ENCODE results near the gene NCKAP5L.

Gene NCKAP5L

DNA sequence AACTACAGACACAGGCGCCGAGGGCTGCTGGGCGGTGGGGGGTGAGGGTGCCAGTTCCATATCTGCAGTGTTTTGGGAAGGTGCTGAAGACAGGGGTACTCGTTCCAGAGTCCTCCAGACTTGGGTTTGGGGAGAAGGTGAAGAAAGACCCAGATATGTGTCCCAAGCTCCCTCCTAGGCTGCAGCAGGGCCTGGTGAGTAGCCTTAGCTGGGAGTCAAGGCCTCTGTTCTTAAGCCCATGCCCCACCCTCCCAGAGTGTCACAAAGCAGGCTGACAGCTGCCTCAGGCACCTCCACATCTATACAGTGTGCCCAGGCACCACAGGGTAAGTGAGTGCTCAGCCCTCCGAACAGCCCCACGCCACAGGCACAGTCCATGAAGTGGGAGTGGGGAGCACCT, 4.3 kb downstream of the NCKAP5L start:
- no peak for FAIRE-seq

DNA sequence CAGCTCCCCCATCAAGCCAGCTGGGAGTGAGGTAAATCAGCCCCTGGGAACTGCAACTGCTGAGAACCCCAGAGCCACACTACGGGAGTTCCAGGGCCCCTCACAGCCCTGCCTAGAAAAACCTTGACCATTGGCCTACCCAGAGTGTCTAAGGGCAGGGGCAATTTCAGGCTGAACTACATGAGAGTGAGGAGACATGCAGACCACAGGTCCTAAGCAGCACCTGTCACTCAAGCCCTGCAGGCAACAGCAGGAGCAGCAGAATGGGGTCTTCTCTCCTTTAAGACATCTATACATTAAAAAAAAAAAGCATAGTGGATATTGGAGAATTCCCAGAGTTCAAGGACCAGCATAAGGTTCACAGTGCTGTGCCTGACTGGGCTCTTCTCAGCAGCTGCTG, 4.9 kb downstream of the NCKAP5L start:
- FAIRE-seq = no peak

- FAIRE-seq = no peak
These were observed 6.6 kb downstream of the NCKAP5L start for GRCh38 chr12:49821373-49822287.

- no peak for FAIRE-seq
These were observed 8.4 kb downstream of the NCKAP5L start for GRCh38 chr12:49819786-49820185.

GRCh38 chr12:49818241-49818895, 9.8 kb downstream of the NCKAP5L start:
- no peak for FAIRE-seq

DNA sequence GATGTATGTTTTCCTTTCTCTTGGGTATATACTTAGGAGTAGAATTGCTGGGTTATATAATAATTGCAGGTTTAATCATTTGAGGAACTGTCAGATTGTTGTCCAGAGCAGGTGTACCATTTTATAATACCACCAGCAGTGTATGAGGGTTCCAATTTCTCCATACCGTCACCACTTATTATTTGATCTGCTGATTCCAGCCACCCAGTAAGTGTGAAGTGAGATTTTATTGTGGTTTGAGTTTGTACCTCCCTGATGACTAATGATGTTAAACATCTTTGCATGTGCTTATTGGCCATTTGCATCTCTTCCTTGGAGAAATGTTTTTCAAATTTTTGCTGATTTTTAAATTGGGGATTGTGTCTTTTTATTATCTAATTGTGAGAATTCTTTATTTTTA, 15.1 kb downstream of the NCKAP5L start:
- FAIRE-seq = no peak

GRCh38 chr12:49811961-49812401, 16.2 kb downstream of the NCKAP5L start:
- no peak for FAIRE-seq

- no peak for FAIRE-seq
These were observed 17.1 kb downstream of the NCKAP5L start for GRCh38 chr12:49811136-49811535.

DNA sequence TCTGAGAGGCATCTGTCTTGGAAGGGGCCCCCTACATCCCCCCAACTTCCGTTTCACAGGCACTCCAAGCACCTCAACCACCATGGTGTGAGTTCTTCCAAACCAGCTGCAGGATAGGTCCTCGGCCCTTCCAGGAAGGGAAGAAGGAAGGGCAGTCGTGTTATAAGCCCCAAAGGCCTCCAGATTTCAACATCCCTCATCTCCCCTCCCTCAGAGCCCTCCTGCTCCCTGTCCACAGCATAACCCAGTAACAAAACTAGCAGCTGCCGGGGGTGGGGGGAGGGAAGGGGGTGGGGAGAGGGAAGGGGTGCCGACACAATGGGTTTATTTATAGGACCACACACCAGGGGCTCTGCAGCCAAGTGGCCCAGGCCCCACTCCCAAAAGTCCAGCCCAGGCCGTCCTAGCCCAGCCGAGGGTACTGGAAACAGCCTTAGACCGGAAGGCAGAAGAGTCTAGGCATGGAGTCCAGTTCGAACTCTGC, 18.3 kb downstream of the NCKAP5L start:
- no peak for FAIRE-seq

DNA sequence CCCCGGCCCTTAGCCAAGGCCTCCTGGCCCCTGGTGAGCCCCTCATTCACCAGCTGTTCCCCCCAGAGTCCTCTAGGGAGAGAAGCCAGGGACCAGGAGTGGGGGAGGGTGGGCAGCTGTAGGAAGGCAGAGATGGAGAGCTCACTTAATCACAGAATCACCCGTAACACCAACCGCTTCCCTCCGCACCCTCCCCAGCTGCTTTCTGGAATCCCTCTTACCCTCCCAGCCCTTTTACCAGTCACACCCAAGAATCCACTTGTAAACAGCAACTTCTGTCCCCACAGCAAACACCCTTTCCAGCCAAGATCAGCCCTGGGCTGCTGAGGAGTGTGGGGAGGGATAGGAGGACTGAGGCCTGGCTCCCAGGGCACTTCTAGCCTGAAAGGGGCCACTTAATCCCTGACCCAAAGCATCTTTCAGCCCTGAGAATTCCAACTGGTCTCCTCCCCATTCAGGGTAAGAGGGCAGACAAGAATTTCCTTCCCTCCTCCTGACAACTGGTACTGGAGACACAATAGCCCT, 18.8 kb downstream of the NCKAP5L start:
- FAIRE-seq = no peak

DNA sequence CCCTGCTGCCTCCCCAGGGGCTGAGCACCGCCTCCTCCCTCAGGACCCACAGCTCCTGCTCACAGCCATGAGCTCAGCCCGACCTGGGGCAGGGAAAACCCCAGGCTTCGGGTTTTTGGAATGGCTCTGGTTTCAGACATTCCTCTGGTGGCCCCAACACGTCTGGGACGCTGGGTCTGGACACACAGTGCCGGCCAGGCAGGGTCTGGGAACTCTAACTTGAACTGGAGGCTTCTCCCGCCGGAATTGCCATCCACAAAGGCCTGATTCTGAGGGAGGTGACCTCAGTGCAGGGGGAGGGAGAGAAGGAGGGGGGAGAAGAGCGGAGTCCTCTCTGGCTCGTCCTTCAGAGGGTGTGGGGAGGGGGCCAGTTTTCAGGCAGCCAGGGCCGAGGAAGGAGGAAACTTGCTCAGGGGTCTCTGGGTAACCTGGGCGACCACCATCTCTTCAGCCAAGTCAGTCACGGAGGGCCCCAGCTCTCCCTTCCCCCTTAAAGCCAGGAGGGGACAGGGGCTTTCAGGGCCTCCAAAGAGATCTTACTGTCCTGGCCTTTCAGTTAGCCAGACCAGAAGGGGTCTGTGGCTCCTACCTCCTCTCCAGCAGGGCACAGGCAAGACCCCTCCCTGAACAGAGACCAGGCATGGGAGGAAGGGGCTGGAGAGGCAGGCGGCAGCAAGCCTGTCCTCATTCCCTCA, 19.4 kb downstream of the NCKAP5L start:
- FAIRE-seq = no peak

DNA sequence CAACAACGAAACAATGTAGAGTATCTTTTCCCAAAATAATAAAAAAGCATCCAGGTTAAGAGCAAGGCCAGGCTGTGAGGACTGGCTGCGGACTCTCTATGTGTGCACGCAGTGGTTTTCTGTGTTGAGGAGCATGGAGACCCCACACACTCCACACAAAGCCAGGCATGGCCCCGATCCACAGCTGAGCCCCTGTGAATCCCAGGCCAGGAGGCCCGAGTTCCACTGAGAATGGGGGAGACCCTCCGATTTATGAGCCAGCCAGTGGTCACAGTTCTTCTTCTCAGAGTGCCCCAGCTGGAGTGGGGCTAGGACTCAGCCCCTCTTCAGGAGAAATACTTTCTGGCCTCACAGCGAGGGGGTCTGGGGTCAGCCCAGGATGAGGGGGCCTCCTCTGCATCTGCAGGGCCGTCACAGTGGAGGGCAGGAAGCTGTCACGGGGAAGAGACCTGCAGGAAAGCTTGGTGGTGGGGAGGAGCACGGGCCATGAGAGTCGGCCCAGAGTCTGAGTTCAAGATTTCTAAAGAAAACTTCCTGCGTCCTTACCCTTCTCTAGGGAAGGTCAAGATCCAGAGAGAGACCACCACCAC, 20.1 kb downstream of the NCKAP5L start:
- FAIRE-seq = no peak

- FAIRE-seq = no peak
These were observed 21.3 kb downstream of the NCKAP5L start for GRCh38 chr12:49806877-49807276.

GRCh38 chr12:49806321-49806813, 21.8 kb downstream of the NCKAP5L start:
- FAIRE-seq = no peak

GRCh38 chr12:49805409-49805808, 22.8 kb downstream of the NCKAP5L start:
- FAIRE-seq = no peak

DNA sequence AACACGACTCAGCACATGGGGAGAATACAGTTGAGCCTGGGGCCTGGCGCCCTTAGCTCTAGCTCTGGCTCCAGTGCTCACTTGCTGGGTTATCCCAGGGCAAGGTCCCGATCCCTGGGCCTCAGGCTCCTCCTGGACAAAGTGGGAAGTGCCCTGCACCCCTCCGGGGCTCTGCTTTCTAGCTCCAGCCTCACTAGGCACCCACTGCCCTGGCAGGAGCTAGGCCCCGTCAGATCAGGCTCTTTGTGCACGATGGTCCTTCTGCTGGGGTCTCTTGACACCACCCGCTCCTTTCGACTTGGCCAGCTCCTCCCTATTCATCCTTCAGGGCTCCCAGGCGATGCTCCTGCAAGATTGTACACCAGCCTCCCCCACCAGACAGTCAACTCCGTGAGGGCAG, 23.4 kb downstream of the NCKAP5L start:
- no peak for FAIRE-seq

DNA sequence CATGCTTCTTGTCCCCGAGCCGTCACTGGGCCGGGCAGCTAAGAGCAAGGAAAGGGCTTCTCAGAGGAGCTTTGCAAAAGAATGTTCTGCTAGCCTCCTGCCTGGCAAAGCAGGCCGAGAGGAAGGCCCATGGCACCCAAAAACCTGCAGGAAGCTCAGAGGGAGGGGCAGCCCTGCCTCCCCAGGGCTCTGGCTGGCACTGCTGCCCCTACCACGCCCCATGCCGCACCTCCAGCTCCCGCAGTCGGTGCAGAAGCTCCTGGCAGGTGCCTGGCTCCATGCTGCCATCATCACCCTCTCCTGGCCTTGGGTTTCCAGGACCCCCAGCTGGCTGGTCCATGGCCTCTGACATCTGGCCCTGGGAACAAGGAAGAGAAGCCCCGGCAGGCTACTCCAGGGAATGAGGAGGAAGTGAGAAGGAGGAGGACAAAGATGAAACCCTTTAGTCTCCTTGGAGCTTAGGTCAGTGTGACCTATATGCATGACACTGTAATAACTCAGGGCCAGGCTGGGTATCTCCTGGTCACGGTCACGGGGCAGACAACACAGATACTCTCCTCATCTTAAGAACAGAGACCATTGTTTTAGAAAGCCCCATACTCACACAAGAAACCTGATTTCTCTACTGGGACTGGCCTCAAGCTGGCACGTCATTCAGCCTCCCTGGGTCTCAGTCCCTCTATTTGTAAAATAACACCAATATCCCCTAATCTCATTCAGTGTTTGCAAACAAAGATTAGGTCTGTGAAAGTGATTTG, 24.3 kb downstream of the NCKAP5L start:
- FAIRE-seq = no peak

- FAIRE-seq = no peak
These were observed 26.8 kb downstream of the NCKAP5L start for GRCh38 chr12:49801141-49802063.

GRCh38 chr12:49800421-49801140, 27.6 kb downstream of the NCKAP5L start:
- FAIRE-seq = no peak

DNA sequence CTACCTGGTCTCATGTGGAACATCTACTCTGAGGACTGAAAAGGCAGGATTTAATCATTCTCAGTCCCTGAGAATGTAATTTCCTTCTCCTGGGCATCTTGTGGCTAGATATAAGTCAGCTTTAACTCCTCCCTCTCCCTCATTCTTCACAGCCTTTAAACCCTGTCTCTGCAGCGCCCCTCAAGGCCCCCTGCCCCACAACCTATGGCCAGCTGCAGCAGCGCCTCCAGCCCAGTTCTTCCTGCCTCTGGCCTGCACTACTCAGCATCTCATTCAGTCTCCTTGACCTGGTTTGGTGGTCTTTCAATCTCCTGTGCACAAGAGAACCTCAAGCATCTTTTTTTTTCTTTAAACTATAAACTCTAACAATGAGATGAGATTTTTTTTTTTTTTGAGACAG, 29.3 kb downstream of the NCKAP5L start:
- no peak for FAIRE-seq

All from A204.1 (cell line).